MCF 10A (cell line): ENCODE results near the gene ZNF469. TPM values are rescaled to one million over a fixed set of nuclear protein-coding genes. Genes with fewer than 3 reads are reported as not detected.

Experiments
- BruUV-seq: library from RNA; stranded (reverse); fragments of 400-500 nt; replicated peaks from 2 replicates; lab custom pipeline; 2021; lab: Mats Ljungman, UMichigan
- CTCF ChIA-PET: fragments of 300-600 bp; sonication (Branson Sonifier 250); formaldehyde crosslinking; extraction: SDS; loops from one replicate; lab custom pipeline; 2021; ENCODE audit warnings: antibody characterized with exemption, inconsistent platforms; lab: Yijun Ruan, JAX
- POLR2A ChIA-PET: fragments of 300-600, 350-650 bp; sonication (Branson Sonifier 250); formaldehyde crosslinking; extraction: SDS; loops from one replicate; lab custom pipeline; 2020; ENCODE audit warnings: antibody characterized with exemption, inconsistent platforms; lab: Yijun Ruan, JAX
- DNase-seq: peaks from one replicate; pipeline ENCODE4 v3.0.0-alpha.2; 2018; ENCODE audit not compliant: unreplicated experiment
- H3K27ac Mint-ChIP-seq: one replicate; pipeline ENCODE4 v1.8.0; 2022; ENCODE audit warnings: mild to moderate bottlenecking, low read depth, mixed read lengths; ENCODE audit not compliant: unreplicated experiment
- H3K27me3 Mint-ChIP-seq: one replicate; pipeline ENCODE4 v1.8.0; 2022; ENCODE audit warnings: mixed read lengths; ENCODE audit not compliant: insufficient read depth, unreplicated experiment
- H3K36me3 Mint-ChIP-seq: one replicate; pipeline ENCODE4 v1.8.0; 2022; ENCODE audit warnings: mild to moderate bottlenecking, moderate library complexity, mixed read lengths; ENCODE audit not compliant: insufficient read depth, unreplicated experiment
- H3K4me1 Mint-ChIP-seq: one replicate; pipeline ENCODE4 v1.8.0; 2022; ENCODE audit warnings: mixed read lengths; ENCODE audit not compliant: insufficient read depth, unreplicated experiment
- H3K4me3 Mint-ChIP-seq: one replicate; pipeline ENCODE4 v1.8.0; 2022; ENCODE audit warnings: mild to moderate bottlenecking, moderate library complexity, mixed read lengths; ENCODE audit not compliant: unreplicated experiment
- H3K9me3 Mint-ChIP-seq: one replicate; pipeline ENCODE4 v1.8.0; 2022; ENCODE audit warnings: mixed read lengths; ENCODE audit not compliant: unreplicated experiment
- intact Hi-C: fragments of 100-400 bp; cut with micrococcal nuclease; formaldehyde crosslinking; loops from 2 replicates; pipeline ENCODE4 v1.14.1; 2022
- total RNA-seq: library from RNA; stranded (reverse); gene quantifications from 2 replicates; pipeline ENCODE4 v1.2.3, GENCODE V29; 2022
- TF ChIP-seq, protein P1 (sequence below): fragments of 200-600 bp; IDR thresholded peaks from one replicate; pipeline ENCODE4 v1.8.0; 2022; ENCODE audit warnings: antibody characterized with exemption, mild to moderate bottlenecking; ENCODE audit not compliant: unreplicated experiment

Gene ZNF469
- total RNA-seq, 1 experiment from 2014 or later, result not detected

- Mint-ChIP-seq H3K36me3 (no peaks in the 10 kb centered on the region), H3K27me3 (no peaks in the 10 kb centered on the region), H3K27ac (no peak overlapping the region), H3K4me1 (peaks cover 2% of the 10 kb centered on the region), H3K4me3 (no peak overlapping the region), H3K9me3 (no peaks in the 10 kb centered on the region)
- CTCF ChIA-PET, result no interaction called here
- POLR2A ChIA-PET, result no interaction called here
- no TSS peak for BruUV-seq
- TF ChIP-seq, protein P1, sequence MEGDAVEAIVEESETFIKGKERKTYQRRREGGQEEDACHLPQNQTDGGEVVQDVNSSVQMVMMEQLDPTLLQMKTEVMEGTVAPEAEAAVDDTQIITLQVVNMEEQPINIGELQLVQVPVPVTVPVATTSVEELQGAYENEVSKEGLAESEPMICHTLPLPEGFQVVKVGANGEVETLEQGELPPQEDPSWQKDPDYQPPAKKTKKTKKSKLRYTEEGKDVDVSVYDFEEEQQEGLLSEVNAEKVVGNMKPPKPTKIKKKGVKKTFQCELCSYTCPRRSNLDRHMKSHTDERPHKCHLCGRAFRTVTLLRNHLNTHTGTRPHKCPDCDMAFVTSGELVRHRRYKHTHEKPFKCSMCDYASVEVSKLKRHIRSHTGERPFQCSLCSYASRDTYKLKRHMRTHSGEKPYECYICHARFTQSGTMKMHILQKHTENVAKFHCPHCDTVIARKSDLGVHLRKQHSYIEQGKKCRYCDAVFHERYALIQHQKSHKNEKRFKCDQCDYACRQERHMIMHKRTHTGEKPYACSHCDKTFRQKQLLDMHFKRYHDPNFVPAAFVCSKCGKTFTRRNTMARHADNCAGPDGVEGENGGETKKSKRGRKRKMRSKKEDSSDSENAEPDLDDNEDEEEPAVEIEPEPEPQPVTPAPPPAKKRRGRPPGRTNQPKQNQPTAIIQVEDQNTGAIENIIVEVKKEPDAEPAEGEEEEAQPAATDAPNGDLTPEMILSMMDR, result no peak
- no peak for DNase-seq
- intact Hi-C loops, result no loop called here
Observed at GRCh38 chr16:88338896-88339295, 43.9 kb upstream of the ZNF469 start.

DNA sequence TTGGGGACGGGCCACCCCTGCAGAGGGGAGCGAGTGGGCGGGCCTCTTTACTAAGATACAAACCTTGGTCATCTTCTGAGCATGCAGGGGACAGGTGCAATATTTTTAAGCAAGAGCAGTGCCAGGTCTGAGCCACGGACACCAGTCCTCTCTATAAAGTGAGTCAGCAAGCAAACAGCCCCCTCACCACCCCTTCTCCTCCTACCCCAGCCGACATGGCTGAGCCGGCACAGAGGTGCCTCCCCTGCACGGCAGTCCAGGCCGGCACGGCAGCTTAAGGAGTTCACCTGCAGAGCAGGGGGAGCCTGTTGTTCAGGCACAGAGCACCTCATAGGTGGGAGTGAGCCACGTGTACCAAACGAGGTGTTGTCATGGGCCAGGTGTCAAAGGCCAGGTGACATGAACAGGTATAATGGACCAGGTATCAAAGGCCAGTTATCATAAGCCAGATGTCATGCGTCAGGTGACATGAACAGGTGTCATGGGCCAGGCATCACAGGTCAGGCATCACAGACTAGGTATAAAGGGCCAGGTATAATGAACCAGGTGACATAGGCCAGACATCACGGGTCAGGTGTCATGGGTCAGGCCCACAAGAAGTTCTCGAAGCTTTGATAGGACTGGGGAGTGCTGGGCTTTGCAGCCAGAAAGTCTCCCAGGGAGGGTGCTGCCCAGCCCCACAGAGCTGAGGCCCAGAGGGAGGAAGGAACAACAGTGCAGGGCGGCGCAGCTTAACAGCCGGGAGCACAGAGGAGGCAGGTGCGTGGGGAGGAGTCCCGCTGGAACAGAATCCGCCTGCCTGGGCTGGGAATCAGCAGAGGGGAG is 42.6 kb upstream of the ZNF469 start:
- BruUV-seq, result no TSS peak
- H3K36me3 Mint-ChIP-seq, result no peaks in the 10 kb centered on the region

GRCh38 chr16:88340755-88341150 is 42.0 kb upstream of the ZNF469 start:
- no peak for DNase-seq
- no TSS peak for BruUV-seq
- H3K36me3 Mint-ChIP-seq, result no peaks in the 10 kb centered on the region
- TF ChIP-seq, protein P1, result no peak
- ChIA-PET POLR2A (no interaction called here), CTCF (no interaction called here)
- H3K27ac Mint-ChIP-seq, result no peak overlapping the region
- H3K4me3 Mint-ChIP-seq, result no peak overlapping the region
- no peaks in the 10 kb centered on the region for H3K9me3 Mint-ChIP-seq
- intact Hi-C loops, result no loop called here
- no peaks in the 10 kb centered on the region for H3K4me1 Mint-ChIP-seq
- no peaks in the 10 kb centered on the region for H3K27me3 Mint-ChIP-seq

More for the DNA sequence above, 42.6 kb upstream of the ZNF469 start:
- H3K27ac Mint-ChIP-seq, result no peak overlapping the region
- CTCF ChIA-PET, result no interaction called here
- no peaks in the 10 kb centered on the region for H3K27me3 Mint-ChIP-seq
- intact Hi-C loops, result no loop called here
- no peak overlapping the region for H3K4me3 Mint-ChIP-seq
- POLR2A ChIA-PET, result no interaction called here
- TF ChIP-seq, protein P1, result no peak
- H3K9me3 Mint-ChIP-seq, result no peaks in the 10 kb centered on the region
- no peak for DNase-seq
- H3K4me1 Mint-ChIP-seq, result no peaks in the 10 kb centered on the region

DNA sequence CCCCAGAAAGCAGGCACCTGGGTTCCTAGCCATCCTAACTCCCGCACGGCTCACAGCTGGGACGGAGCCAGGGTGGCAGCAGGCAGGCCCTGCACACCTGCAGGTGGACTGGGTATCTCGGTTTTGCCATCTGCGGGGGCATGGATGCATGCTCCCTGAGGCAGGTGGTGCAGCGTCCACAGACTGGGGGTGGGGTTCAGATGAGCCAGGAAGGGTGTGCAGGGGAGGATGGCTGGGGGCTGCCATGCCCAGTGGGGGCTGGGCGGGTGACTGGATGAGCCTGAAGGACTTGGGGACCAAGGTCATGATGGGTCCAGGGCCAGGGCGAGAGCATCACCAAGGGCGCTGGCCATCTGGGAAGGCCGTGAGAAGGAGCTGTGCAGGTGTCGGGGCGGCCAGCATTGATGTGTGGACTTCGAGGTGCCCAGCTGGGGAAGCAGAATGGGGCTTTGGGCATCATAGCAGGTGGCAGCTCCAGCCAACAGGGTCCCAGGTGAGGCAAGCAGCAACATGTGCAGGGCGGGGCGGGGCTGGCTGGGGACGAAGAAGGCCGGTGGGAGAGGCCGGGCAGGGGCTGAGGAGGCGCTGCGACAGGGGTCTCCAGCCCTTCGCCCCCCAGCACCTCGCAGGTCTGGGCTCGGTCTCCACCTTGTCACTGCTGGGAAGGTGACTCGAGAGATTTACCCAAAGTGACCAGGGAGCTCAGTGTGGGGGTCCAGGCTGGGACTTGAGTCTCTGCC is 41.0 kb upstream of the ZNF469 start:
- POLR2A ChIA-PET, result no interaction called here
- TF ChIP-seq, protein P1, result no peak
- BruUV-seq, result no TSS peak
- intact Hi-C loops, result no loop called here
- Mint-ChIP-seq H3K27me3 (no peaks in the 10 kb centered on the region), H3K27ac (no peak overlapping the region), H3K4me1 (no peaks in the 10 kb centered on the region), H3K4me3 (no peak overlapping the region), H3K36me3 (no peaks in the 10 kb centered on the region), H3K9me3 (no peaks in the 10 kb centered on the region)
- CTCF ChIA-PET, result no interaction called here
- DNase-seq, result no peak
